CD4-positive, alpha-beta T cell treated with Interleukin-2 at 100 ng/mL for 4 hours (primary cell): ENCODE results near the gene ERC2.

Experiments
- DNase-seq: peaks from one replicate; pipeline ENCODE4 v3.0.0-alpha.2; 2020; ENCODE audit warnings: low spot score

The ERC2 gene

DNA sequence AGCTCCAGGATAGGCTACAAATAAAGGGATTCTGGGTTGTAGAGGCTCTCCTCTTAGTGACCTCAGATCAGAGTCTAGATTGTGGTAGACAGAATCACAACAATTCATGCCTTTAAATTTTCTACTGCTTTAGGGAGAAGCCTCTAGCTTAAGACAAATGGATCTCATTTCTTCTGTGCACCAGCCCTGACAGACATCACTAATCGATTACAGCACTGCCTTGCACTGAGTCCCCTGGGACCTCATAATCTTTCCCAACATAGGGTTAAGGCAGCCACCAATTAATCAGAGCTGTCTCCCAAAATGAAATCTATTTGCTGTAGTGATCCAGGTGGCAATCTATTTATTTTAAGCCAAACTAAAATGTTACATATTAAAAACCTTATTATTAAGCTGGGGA, 544.6 kb downstream of the ERC2 start:
- DNase-seq, result no peak

DNA sequence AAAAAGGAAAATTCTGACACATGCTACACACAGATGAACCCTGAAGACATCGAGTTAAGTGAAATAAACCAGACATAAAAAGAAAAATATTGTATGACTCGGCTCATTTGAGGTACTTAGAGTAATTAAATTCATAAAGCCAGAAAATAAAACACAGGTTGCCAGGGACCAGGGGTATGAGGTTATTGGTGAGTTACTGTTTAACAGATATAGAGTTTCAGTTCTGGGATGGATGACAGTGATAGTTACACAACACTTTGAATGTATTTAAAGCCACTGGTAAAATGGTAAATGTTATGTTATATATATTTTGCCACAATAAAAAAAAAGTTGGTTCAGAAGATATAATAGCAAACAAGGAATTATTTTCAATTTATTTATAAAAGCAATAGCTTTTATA, 545.1 kb downstream of the ERC2 start:
- DNase-seq, result no peak

GRCh38 chr3:55912880-55913279, 555.4 kb downstream of the ERC2 start:
- no peak for DNase-seq

- no peak for DNase-seq
Observed at GRCh38 chr3:55911266-55911665, 557.0 kb downstream of the ERC2 start.

GRCh38 chr3:55910543-55910942, 557.7 kb downstream of the ERC2 start:
- DNase-seq, result no peak

DNA sequence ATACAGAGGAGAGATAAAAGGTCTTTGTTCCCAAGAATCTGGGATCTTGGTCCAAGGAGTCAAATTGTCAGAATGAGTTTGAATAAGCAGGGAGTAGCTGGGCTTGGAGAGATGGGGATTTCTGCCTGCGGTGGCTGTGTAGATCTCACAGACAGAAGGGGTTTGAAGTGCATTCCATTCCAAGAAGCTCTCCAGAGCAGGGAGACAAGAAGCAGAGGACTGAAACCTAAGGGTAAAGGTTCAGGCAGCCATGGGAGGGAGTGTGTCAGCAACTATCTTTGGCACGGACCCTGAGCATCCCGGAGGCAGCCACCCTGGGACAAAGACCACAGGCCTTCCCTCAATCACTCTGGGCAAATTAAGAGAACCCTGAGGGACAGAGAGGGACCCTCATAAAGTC, 558.9 kb downstream of the ERC2 start:
- DNase-seq, result no peak

DNA sequence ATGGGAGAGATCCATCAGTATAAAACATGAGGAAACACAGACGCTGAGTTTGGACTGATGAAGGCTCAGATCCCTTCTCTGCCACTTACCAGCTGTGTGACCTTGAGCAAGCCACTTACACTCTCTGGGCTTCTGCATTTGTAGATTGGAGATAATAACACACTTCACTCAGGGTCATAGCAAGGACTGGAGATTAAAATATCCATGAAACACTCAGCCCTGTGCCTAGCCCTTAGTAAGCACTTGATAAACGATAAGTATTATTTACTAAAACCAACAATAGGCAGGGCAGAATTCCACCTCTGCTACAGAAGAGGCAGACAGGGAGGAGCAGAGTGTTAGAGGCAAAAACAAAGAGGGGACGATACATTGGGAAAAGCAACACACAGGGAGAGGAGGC, 560.7 kb downstream of the ERC2 start:
- no peak for DNase-seq

- no peak for DNase-seq
Observed at GRCh38 chr3:55906896-55907295, 561.4 kb downstream of the ERC2 start.

DNA sequence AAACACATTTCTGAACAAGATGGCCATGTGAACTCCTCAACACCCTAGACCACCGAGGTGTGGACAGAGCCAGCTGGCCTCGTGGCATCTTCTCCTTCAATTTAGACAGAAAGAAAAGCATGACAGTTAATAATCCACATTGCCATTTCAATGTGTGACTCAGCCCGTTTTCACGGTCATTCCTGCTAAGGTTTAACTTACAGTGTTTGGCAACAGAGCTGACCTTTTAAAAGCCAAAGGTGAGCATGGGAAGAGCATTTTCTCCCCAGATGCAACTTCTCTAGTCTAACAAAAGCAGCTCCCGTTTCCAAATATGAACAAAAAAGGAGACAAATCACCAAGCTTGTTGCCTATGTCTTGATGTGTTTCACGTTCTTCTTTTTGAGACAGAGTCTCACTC, 563.6 kb downstream of the ERC2 start:
- no peak for DNase-seq

GRCh38 chr3:55903680-55904079, 564.6 kb downstream of the ERC2 start:
- DNase-seq, result no peak

GRCh38 chr3:55902221-55902900, 565.9 kb downstream of the ERC2 start:
- DNase-seq, result no peak

- no peak for DNase-seq
Observed at GRCh38 chr3:55899887-55900286, 568.4 kb downstream of the ERC2 start.

DNA sequence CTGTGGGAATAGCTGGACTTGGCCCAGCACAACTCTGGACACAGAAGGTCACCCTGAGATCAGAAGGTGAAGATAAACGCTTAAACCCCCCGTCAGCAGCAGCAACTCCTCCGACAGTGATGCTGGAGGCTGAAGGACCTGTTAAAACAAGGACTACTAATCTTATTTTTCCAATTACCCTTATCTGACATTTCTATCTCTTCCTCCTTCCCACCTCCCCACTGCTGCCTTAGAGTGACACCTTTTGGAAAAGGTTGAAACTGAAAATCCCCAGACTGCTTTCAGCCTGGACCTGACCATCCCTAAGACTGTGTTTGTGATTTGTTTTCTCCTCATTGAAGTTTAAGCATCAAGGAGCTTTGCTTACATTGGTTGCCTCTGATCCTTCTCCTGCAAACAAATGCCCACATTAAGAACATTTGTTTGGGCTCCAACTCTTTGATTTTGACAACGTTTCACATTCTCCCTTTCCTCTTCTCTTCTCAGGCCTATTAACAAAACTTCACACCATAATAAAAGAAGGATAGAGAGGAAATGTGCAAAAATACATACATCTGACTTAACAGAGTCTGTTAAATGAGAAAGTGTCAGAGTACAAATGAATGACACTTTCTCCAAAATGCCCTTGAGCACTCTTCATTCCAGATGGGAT, 570.6 kb downstream of the ERC2 start:
- no peak for DNase-seq

DNA sequence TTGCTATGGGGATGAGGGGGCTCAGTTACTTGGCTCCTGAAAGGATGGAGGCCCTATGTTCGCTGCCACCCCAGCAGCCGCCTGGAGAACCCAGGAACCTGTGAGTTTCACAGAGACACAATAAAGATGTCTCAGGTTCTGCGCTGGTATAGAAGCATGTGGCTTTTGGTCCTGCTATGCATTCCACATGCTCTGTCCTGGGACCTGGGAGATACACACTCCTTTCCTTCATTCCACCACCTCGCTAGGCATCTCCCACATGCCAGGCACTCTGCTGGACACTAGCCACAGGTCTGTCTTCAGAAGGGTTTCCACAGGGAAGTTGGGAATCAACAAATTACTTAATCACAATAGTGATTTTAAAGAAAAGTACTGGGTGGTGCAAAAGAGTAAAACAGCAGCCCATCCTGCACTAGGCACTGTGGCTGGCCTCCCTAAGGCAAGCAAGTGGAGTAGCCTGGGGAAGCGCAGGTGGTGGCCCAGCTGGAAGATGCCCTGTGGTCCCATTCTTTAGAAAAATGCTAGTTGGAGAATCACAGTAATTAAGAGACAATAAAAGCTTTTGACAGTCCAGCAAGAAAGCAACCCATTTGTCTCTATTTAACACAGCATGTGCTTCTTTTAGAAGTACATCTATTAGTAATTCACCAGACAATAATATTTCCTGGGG, 572.2 kb downstream of the ERC2 start:
- DNase-seq, result no peak

DNA sequence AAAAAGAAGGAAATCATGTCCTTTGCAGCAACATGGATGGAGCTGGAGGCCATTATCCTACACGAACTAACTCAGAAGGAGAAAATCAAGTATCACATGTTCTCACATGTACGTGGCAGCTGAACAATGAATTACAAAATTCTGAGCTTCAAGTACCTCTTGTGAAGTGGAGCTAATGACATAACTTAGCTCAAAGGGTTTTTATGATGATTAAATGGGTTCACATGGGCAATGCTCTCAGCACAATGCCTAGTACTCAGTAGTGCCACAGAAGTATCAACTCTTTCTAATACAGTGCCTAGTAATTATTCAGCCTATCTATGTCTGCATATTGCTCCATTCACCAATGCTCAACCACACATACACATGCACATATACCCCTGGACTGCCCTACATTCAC, 573.7 kb downstream of the ERC2 start:
- no peak for DNase-seq

DNA sequence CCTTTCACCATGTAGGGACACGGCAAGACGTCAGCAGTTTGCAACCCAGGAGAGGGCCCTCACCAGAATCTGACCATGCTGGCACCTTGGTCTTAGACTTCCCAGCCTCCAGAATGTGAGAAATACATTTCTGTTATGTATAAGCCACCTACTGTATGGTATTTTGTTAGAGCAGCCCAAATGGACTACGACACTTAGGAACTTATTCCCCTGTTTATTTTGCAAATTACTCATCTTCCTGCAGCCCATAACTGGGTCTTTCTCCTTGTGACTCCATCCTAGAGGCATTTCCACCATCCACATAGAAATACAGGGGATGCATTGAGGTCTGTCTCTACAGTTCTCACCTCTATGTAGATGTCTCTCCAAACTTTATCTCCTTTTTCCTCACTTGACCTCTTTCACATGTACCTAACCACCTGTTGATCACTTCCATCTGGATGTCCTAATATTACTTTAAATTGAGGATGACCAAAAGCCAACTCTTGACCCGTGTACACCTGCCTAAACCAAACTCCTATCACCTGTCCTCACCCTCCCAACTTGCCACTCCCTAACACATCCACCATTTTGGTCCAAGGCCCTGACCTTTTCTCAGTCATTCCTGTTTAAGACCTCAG, 575.1 kb downstream of the ERC2 start:
- no peak for DNase-seq

GRCh38 chr3:55891106-55891505, 577.2 kb downstream of the ERC2 start:
- no peak for DNase-seq

DNA sequence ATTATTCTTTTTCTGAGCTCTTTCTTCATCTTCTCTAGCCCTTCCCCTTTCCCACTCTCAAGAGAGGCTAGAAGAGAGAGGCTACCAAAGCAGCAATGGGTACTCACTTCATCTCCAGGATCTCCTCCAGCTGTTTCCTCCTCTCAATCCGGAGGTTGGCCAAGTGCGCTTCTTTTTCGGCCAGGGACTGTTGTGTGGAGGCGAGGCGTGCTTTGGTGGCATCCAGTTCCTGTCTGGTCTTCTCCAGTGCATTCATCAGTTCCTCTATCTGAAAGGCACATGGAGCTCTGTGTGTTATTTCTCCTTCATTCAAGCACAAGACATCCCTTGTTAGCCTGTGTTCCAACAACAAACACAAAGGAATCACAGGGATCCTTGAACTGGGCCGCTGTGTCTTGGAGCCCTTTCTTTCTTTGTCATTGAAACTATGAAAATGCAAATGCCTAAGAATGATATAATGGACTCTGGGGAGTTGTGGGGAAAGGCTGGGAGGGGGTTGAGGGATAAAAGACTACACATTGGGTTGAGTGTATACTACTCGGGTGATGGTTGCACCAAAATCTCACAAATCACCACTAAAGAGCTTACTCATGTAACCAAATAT, 579.9 kb downstream of the ERC2 start:
- DNase-seq, result no peak

- no peak for DNase-seq
Observed at GRCh38 chr3:55885721-55886120, 582.5 kb downstream of the ERC2 start.

DNA sequence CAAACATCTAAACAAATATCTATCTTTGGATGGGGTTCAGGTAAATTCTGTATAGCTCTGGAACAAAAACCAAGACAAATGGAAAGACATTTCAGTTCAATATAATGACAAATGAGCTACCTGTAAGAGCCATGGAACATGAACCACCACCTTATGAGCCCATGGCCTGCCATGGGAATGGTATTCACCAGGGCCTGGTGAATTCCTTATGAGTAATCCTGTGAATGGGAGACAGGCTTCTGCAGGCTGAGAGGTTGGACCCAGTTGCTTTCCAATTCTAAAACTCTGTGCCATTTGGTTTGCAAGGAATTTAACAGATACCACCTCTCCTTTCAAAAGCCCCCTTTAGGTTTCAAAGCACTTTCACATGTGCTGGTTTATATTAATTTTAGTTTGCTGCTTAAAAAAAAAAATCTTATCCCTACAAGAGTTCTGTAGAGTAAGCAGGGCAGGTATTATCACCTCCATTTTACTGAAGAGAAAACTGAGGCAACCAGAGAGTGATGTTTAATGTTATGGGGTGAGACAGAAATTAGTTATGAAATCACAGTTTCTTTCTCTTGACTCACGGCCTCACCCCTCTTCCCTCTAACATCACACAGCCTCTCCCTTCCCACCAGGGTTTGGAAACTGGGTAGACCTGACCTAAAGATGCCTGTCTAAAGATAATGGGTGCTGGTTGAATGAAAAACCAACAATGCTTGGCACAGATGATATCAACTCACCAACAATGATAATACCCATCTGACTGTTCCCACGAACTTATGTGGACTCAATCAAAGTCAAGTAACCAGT, 583.6 kb downstream of the ERC2 start:
- DNase-seq, result no peak

GRCh38 chr3:55884066-55884465, 584.2 kb downstream of the ERC2 start:
- no peak for DNase-seq

DNA sequence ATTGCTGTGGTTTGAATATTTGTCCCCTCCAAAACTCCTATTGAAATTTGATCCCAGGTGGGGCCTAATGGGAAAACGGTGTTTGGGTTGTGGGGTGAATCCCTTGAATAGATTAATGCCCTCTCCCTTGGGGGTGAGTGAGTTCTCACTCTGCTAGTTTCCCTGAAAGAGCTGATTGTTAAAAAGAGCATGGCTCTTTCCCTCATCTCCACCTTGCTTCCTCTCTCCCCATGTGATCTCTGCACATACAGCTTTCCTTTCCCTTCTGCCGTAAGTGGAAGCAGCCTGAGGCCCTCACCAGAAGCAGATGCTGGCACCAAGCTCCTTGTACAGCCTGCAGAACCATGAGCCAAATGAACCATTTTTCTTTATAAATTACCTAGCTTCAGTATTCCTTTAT, 586.3 kb downstream of the ERC2 start:
- no peak for DNase-seq
